ENCODE data around the gene TSPAN5. TPM values are rescaled to one million over a fixed set of nuclear protein-coding genes. Genes with fewer than 3 reads are reported as not detected.

Gene TSPAN5
- total and polyA plus RNA-seq, 9 of the 15 experiments (the other 6 are each of a cell fraction or from before 2014, with no cell fraction given), result 0.58 to 6.6 (median 0.73) TPM

DNA sequence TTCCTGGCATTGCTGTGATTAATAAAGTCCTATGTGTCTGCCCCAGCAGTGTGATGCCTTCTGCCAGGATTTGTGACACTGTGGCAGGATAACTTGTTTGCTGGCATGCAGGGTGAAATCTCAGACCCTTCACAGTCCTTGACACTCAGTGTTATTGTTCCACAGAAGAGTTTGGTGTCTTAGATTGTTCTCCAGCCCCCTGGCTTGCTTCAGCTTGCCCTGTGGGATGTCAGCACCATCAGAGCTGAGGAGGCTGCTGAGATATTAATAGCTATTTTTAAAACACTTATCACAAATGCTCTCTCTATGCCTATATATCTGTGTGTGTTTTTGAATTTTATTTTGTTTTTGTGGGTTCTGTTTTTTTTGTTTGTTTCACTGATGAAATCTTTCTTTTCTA lies 136.9 kb downstream of the TSPAN5 start (continued):
- TF ChIP-seq, protein P1, sequence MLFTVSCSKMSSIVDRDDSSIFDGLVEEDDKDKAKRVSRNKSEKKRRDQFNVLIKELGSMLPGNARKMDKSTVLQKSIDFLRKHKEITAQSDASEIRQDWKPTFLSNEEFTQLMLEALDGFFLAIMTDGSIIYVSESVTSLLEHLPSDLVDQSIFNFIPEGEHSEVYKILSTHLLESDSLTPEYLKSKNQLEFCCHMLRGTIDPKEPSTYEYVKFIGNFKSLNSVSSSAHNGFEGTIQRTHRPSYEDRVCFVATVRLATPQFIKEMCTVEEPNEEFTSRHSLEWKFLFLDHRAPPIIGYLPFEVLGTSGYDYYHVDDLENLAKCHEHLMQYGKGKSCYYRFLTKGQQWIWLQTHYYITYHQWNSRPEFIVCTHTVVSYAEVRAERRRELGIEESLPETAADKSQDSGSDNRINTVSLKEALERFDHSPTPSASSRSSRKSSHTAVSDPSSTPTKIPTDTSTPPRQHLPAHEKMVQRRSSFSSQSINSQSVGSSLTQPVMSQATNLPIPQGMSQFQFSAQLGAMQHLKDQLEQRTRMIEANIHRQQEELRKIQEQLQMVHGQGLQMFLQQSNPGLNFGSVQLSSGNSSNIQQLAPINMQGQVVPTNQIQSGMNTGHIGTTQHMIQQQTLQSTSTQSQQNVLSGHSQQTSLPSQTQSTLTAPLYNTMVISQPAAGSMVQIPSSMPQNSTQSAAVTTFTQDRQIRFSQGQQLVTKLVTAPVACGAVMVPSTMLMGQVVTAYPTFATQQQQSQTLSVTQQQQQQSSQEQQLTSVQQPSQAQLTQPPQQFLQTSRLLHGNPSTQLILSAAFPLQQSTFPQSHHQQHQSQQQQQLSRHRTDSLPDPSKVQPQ (CRISPR knock-in tag; IDR thresholded peaks at IDR 0.05; ENCODE audit: borderline replicate concordance), result no peak
- TF ChIP-seq, protein P2, sequence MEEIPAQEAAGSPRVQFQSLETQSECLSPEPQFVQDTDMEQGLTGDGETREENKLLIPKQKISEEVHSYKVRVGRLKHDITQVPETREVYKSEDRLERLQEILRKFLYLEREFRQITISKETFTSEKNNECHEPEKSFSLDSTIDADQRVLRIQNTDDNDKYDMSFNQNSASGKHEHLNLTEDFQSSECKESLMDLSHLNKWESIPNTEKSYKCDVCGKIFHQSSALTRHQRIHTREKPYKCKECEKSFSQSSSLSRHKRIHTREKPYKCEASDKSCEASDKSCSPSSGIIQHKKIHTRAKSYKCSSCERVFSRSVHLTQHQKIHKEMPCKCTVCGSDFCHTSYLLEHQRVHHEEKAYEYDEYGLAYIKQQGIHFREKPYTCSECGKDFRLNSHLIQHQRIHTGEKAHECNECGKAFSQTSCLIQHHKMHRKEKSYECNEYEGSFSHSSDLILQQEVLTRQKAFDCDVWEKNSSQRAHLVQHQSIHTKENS (CRISPR knock-in tag; IDR thresholded peaks at IDR 0.05), result no peak
- TF ChIP-seq, protein P3, sequence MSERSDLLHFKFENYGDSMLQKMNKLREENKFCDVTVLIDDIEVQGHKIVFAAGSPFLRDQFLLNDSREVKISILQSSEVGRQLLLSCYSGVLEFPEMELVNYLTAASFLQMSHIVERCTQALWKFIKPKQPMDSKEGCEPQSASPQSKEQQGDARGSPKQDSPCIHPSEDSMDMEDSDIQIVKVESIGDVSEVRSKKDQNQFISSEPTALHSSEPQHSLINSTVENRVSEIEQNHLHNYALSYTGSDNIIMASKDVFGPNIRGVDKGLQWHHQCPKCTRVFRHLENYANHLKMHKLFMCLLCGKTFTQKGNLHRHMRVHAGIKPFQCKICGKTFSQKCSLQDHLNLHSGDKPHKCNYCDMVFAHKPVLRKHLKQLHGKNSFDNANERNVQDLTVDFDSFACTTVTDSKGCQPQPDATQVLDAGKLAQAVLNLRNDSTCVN (CRISPR knock-in tag; IDR thresholded peaks at IDR 0.05), result no peak
- no peak for TF ChIP-seq ZC3H8 (IDR thresholded peaks at IDR 0.05)
- TF ChIP-seq BHLHE40 (IDR thresholded peaks at IDR 0.05; ENCODE audit: low read length), result no peak
- TF ChIP-seq BRD9 (IDR thresholded peaks at IDR 0.05; ENCODE audit: low read depth, partially characterized antibody), result no peak
- TF ChIP-seq TAF9B (IDR thresholded peaks at IDR 0.05; ENCODE audit: partially characterized antibody), result no peak
- TF ChIP-seq PCBP1 (IDR thresholded peaks at IDR 0.05; ENCODE audit: low read depth, low read length, poor library complexity, severe bottlenecking), result no peak
- TF ChIP-seq, protein P4, sequence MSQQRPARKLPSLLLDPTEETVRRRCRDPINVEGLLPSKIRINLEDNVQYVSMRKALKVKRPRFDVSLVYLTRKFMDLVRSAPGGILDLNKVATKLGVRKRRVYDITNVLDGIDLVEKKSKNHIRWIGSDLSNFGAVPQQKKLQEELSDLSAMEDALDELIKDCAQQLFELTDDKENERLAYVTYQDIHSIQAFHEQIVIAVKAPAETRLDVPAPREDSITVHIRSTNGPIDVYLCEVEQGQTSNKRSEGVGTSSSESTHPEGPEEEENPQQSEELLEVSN (IDR thresholded peaks at IDR 0.05; ENCODE audit: borderline replicate concordance in 1 of 2, extremely low read depth in 1 of 2, insufficient read depth in 1 of 2, insufficient read length in 1 of 2, low read depth in 1 of 2, low read length in 1 of 2, poor library complexity in 1 of 2, severe bottlenecking in 1 of 2), result no peak

All from K562 (cell line).